HG02759 (cell line): ENCODE results near the gene LYRM2.
A peak's percentile ranks its signal among the peaks of the same experiment; 100 is the strongest.

ENCODE experiments used
- ATAC-seq: cut with Tn5 transposase; IDR thresholded peaks from one replicate; pipeline ENCODE4 v1.9.1; 2021; ENCODE audit warnings: mild to moderate bottlenecking, moderate library complexity; ENCODE audit not compliant: unreplicated experiment

The LYRM2 gene

GRCh38 chr6:89596484-89596883 is 42.1 kb downstream of the LYRM2 start:
- no peak for ATAC-seq

DNA sequence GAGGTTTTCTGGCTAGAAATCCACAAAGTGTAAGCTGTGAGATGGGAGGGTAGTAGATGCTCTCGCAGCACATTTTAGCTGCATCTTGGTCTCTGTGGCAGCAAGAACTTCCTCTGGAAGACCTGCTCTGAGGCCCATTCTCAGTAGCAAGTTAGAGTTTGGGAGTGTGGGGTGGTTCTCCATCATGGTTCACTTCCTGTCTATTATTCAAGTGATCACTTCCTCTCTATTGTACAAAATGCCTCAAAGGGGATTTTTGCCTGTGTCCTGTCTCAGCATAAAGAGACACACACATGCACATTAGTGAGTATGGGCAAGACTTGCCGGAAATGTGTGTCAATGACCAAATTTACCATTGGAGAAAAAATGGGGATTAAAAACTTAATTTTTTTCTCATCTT is 42.5 kb downstream of the LYRM2 start:
- ATAC-seq: peak; percentile 94

GRCh38 chr6:89591745-89592144 is 46.8 kb downstream of the LYRM2 start:
- ATAC-seq: no peak

- no peak for ATAC-seq
These were observed 48.4 kb downstream of the LYRM2 start for GRCh38 chr6:89590133-89590532.

- ATAC-seq: no peak
These were observed 49.1 kb downstream of the LYRM2 start for GRCh38 chr6:89589297-89590025.

GRCh38 chr6:89585154-89585553 is 53.4 kb downstream of the LYRM2 start:
- no peak for ATAC-seq

DNA sequence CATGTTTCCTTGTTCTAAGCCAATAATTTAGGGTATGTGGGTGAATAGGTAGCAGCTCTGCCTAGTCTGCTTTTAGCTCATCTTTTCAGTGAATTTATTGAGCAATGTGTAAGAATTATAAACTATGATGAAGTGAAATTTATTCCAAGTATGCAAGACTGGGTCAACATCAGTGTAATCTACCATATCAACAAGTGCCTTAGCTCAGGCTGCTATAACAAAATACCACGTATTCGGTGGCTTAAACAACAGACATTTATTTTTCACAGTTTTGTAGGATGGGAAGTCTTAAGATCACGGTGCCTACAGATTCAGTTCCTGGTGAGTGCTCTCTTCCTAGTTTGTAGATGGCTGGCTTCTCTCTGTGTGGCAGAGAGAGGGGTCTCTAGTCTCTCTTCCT is 54.0 kb downstream of the LYRM2 start:
- no peak for ATAC-seq

DNA sequence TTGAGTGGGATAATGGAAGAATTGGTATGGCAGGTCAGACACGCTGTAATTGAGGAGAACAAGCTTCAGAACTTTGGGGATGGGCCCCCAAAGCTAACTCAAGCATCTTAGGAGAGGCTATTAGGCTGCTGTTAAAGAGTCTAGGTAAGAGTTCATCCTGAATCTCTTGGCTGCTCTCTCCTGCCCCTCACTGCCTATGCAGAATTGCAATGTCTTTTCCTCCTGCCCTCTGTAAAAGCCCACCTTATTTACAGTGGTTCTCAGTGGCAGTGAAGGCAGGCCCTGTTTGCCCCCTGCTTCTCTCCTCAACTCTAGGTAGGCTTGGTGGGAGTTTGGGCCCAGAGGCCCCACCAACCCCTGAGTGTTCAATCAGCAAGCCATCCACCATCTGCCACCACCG is 55.0 kb downstream of the LYRM2 start:
- ATAC-seq: no peak

GRCh38 chr6:89582669-89583325 is 55.8 kb downstream of the LYRM2 start:
- no peak for ATAC-seq

- no peak for ATAC-seq
These were observed 56.9 kb downstream of the LYRM2 start for GRCh38 chr6:89581689-89582088.

GRCh38 chr6:89580997-89581666 is 57.4 kb downstream of the LYRM2 start:
- ATAC-seq: no peak

- no peak for ATAC-seq
These were observed 63.0 kb downstream of the LYRM2 start for GRCh38 chr6:89575562-89575960.

DNA sequence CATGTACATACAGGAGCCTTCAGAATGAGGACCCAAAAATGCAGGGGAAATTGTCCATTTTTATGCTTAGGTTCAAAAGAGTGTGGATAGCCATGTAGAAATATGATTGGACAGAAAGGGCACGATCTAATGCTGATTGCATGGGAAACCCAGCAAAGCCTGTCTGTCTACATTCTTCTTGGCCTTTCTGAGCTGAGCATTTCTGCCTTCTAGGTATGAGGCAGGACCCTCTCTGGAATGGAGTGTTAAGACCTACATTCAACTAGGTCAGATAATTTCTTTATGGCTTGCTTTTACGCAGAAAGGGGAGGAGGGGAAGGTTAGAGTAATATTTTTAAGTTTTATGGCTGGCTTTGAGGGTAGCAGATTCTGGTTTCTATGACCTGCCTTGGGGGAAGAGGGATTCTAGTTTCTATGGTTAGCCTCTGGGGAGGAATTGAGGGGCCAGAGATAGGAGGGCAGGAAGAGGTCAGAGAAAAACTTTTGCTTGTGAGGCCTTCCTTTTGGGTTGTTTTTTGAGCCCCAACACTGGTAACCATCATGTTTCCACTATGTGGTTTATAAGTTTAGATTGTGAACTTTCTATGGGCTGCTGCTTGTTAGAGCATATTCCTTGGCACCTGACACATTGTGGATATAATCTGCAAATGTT is 63.5 kb downstream of the LYRM2 start:
- ATAC-seq: no peak

GRCh38 chr6:89567630-89568390 is 70.7 kb downstream of the LYRM2 start:
- ATAC-seq: no peak

GRCh38 chr6:89566930-89567629 is 71.5 kb downstream of the LYRM2 start:
- no peak for ATAC-seq

GRCh38 chr6:89566008-89566800 is 72.3 kb downstream of the LYRM2 start:
- no peak for ATAC-seq

DNA sequence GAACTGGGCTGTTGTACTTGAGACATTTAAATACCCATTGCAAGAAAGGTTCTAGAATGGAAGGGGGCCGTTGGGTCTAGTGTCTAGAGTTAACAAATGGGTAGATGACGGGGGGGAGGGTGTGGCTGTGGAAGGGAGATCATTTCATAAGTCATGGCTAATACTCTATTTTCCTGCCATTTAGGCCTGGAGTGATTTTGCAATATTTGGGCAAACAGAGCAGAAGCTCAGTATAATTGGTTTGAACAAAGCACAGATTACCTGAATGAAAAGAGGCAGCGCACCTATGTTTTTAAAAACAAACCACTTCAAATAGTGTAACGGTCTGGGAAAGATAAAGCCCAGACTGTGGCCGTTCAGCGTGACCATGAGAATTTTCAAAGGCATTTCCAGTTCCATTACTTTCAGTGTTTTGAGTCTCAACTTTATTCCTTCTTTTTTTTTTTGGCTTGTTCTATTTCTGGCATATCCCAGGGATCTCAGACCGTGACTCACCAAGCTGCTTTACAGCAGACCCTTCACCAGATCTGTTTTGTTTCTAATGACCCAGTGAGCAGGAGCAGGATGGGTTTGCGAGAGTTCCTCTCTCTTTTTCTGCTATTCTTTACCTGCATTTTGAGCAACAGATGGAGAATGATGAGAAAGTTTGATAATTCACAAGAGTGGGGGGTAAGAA is 73.7 kb downstream of the LYRM2 start:
- ATAC-seq: no peak

DNA sequence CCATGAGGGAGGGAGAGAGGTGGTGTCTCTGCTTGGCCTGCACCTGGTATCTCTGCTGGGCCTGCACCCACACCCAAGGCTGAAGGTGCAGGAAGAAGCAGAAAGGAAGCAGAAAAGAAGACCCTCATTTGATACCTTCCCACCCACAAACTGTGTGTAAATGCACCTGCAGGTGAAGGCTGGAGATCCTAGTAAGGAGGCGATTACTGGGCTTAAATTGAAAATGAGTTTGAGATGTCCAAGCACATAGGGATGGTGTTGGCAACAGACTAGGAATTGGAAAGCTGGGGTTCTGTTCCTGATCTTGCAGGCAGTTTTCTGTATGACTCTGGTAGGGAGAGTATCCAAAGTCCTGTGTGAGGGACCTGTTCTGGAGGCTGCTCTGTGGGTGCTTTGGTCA is 74.7 kb downstream of the LYRM2 start:
- no peak for ATAC-seq
